Effector CD8-positive, alpha-beta T cell (primary cell): Measurements from ENCODE around the gene GDE1.

Experiments
- DNase-seq: peaks from one replicate; lab custom pipeline; 2025; lab: John Stamatoyannopoulos, UW

The GDE1 gene

GRCh38 chr16:19523559-19524355 is 1.9 kb upstream of the GDE1 start, which contains the start of gene CCP110:
Gene CCP110 (plus strand): TSS chr16:19523942. CDS start chr16:19527882, 3,940 bp downstream.
- DNase-seq = peak; percentile 85

- DNase-seq = no peak
Observed at GRCh38 chr16:19523184-19523558, 1.3 kb upstream of the GDE1 start.

GRCh38 chr16:19522760-19523159 is 862 bp upstream of the GDE1 start:
- DNase-seq = no peak

- DNase-seq = no peak
Observed at GRCh38 chr16:19522397-19522732, 467 bp upstream of the GDE1 start.

- DNase-seq = no peak
Observed at GRCh38 chr16:19520861-19521331, 1.0 kb downstream of the GDE1 start.

GRCh38 chr16:19518388-19518787 is 3.5 kb downstream of the GDE1 start:
- no peak for DNase-seq

- no peak for DNase-seq
Observed at GRCh38 chr16:19517424-19518089, 4.3 kb downstream of the GDE1 start.

- DNase-seq = no peak
Observed at GRCh38 chr16:19515757-19516156, 6.1 kb downstream of the GDE1 start.

- no peak for DNase-seq
Observed at GRCh38 chr16:19513377-19514053, 8.4 kb downstream of the GDE1 start.

GRCh38 chr16:19512297-19512696 is 9.6 kb downstream of the GDE1 start:
- DNase-seq = no peak

GRCh38 chr16:19507867-19508266 is 14.0 kb downstream of the GDE1 start:
- no peak for DNase-seq

GRCh38 chr16:19506965-19507364 is 14.9 kb downstream of the GDE1 start:
- DNase-seq = no peak

GRCh38 chr16:19505600-19506303 is 16.1 kb downstream of the GDE1 start:
- no peak for DNase-seq

GRCh38 chr16:19503461-19504075 is 18.3 kb downstream of the GDE1 start:
- no peak for DNase-seq

- peak; percentile 23 for DNase-seq
Observed at GRCh38 chr16:19502395-19503131, 19.3 kb downstream of the GDE1 start.

- no peak for DNase-seq
Observed at GRCh38 chr16:19499481-19499880, 22.4 kb downstream of the GDE1 start.

- no peak for DNase-seq
Observed at GRCh38 chr16:19499006-19499405, 22.9 kb downstream of the GDE1 start.

- no peak for DNase-seq
Observed at GRCh38 chr16:19497176-19497575, 24.7 kb downstream of the GDE1 start.

- DNase-seq = no peak
Observed at GRCh38 chr16:19490619-19491018, 31.3 kb downstream of the GDE1 start.

- no peak for DNase-seq
Observed at GRCh38 chr16:19488213-19488640, 33.7 kb downstream of the GDE1 start.

- DNase-seq = no peak
Observed at GRCh38 chr16:19486750-19487325, 35.1 kb downstream of the GDE1 start.
